ENCODE measurements around the gene DIP2C.

- no peak for TF ChIP-seq CTCF (IDR thresholded peaks at IDR 0.05)
- TF ChIP-seq EZH2 (IDR thresholded peaks at IDR 0.05; ENCODE audit: borderline replicate concordance, insufficient read depth, low read depth, low read length, poor library complexity, severe bottlenecking) = no peak
These were observed at the start of gene DIP2C for GRCh38 chr10:689452-690371.
